Measurements from ENCODE around the gene DDX47.
"Not testable (repeated sequence)": the region's sequence is repeated elsewhere in the genome, so short reads cannot be mapped to it uniquely, and the experiment has no call there.

The DDX47 gene

DNA sequence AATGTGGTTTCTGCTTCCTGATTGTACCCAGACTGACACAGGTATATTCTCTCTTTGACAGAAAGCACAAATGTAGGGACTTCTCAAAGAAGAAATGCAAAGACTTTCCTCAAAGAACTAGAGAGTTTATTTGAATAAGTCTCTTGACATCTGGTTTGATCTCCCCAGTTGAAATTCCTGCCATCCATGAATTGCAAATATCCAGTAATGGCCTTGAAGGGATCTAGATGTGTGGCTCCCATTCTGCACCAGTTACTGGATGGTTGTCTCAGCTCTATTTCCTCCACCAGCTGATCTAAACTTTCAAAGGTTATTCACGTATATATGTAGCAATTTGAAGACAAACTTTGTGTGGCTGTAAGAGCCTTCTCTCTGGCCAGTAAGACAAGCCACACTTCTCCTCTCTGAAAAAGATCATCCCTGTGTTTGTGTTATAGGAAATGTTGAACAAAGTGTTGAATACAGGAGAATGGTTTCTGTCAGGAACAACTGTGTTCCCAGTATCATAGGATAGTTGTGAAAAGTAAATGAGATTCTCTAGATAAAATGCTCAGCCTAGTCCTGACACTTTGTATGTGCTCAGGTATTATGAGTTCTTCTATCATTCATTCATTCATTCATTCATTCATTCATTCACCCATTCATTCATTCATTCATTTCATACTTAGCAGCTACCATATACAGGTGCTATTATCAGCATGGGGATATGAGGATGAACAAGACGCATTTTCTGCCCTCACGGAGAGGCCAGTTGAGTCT, 55.5 kb downstream of the DDX47 start:
- H3K4me1 Mint-ChIP-seq = no peaks in the 10 kb centered on the region
- no peak overlapping the region for H3K4me3 Mint-ChIP-seq
- no peak for ATAC-seq
- H3K27ac Mint-ChIP-seq = no peak overlapping the region
- DNase-seq (ENCODE audit: low spot score in 2 of 2) = no peak
- H3K36me3 Mint-ChIP-seq = no peaks in the 10 kb centered on the region
- no peaks in the 10 kb centered on the region for H3K9me3 Mint-ChIP-seq

DNA sequence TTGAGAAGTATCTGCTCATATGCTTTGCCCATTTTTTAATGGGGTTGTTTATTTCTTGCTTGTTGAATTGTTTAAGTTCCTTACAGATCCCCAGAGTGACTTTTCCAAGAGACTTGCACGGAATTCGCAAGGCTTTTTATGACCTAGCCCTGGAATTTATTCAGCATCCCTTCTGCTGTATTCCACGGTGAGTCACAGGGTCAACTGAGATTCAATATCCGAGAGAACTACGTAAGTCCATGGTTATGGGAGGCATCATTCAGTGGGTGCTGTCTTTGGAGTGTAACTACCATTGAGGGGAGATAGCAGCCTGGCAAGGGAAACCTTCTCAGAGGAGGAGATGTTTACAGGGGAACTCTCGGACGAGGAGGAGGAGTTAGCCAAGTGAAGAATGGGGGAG, 57.3 kb downstream of the DDX47 start:
- ATAC-seq = no peak
- Mint-ChIP-seq H3K27ac (no peak overlapping the region), H3K36me3 (no peaks in the 10 kb centered on the region), H3K4me1 (no peaks in the 10 kb centered on the region), H3K4me3 (no peak overlapping the region), H3K9me3 (no peaks in the 10 kb centered on the region)
- no peak for DNase-seq (ENCODE audit: low spot score in 2 of 2)

DNA sequence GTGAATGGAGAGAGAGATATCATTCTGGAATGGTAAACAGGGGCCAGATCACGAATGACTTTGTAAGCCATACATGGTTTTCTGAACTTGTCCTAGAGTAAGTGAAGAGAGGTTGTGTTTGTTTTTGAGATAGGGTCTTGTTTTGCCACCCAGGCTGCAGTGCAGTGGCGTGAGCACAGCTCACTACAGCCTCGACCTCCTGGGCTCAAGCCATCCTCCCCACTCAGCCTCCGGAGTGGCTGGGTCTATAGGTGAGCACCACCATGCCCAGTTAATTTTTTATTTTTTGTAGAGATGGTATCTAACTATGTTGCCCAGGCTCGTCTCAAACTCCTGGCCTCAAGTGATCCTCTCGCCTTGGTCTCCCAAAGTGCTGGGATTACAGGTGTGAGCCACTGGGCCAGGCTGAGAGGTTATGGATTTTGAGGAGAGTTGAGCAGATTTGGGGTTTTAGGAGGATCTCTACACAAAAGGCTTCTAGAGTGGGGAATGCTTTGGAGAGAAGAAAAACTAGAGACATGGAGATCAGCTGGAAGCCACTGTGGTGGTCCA, 58.5 kb downstream of the DDX47 start:
- no peaks in the 10 kb centered on the region for H3K4me1 Mint-ChIP-seq
- no peaks in the 10 kb centered on the region for H3K9me3 Mint-ChIP-seq
- DNase-seq (ENCODE audit: low spot score in 2 of 2) (no peak), ATAC-seq (no peak)
- H3K27ac Mint-ChIP-seq = no peak overlapping the region
- no peak overlapping the region for H3K4me3 Mint-ChIP-seq
- no peaks in the 10 kb centered on the region for H3K36me3 Mint-ChIP-seq

DNA sequence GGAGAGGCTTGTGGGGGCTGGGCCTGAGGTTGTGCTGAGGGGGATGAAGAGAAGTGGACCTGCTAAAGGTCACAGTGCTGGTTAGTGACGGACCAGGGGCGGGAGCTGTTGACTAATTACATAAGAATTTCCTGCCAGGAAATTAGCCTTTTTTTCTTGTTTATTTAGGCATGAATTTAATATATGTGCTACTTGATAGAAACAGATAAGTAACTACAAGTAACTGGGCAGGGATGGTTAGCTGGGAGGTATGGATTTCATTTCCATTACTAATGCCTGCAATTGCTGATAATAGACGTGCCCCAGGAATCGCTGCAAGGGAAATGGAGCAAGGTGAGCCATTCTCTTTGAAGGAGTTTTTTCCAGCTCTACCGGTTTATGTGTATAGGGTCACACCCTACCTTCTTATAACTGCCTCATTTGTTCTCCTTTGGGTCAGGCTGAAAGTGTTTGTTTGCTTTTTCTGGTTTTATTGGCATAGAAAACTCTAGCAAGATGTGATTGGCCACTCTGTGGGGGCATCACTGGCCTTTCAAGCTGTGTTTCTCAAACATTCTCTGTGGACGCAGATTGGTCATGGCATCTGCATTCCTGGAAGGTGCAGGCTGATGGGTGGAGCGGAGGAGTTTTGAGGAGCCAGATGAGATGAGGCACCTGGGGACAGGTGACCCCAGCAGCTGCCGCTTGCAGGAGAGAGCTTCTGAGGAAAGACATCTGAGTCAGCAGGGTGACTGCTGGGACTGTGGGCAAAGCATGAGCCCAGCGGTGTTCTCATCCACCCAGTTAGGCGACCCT, 59.2 kb downstream of the DDX47 start:
- Mint-ChIP-seq H3K27ac (no peak overlapping the region), H3K36me3 (no peaks in the 10 kb centered on the region), H3K9me3 (no peaks in the 10 kb centered on the region), H3K4me3 (no peak overlapping the region), H3K4me1 (no peaks in the 10 kb centered on the region)
- ATAC-seq = no peak
- no peak for DNase-seq (ENCODE audit: low spot score in 2 of 2)

DNA sequence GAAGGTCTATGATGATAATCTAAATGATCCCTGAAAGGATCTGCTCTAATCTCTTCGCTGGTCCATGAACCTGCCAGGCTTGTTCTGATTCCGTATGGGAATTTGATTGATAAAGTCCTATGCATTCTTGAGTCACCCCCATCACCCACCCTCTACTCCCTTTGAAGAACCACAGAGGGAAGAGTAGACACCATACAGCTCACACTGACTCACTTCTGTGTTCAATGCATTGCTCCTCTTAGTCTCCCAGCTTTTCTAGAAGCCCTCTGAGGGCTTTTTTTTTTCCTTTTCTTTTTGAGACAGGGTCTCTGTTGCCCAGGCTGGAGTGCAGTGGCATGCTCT, 59.8 kb downstream of the DDX47 start:
- H3K4me1 Mint-ChIP-seq = no peaks in the 10 kb centered on the region
- DNase-seq (ENCODE audit: low spot score in 2 of 2) = no peak
- no peaks in the 10 kb centered on the region for H3K9me3 Mint-ChIP-seq
- no peak for ATAC-seq
- H3K36me3 Mint-ChIP-seq = no peaks in the 10 kb centered on the region
- H3K27ac Mint-ChIP-seq = no peak overlapping the region
- H3K4me3 Mint-ChIP-seq = no peak overlapping the region

DNA sequence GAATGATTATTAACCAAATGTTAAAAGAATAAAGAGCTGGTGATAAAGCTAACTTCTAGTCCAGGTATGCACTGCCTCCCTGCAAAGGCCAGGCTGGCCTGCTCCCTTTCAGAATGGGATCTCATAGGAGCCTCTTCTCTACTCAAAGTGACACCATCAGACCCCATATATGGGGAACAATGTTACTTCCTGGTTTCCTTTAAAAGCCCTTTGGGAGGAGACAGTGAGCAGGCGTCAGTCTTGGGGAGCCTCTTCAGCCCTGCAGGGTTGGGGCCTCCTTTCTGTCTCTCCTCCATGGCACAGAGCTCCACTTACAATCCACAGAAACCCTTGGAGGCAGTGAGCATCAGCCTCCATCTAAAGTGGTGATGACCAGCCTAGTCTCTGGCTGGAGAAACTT, 60.9 kb downstream of the DDX47 start:
- H3K4me1 Mint-ChIP-seq = no peaks in the 10 kb centered on the region
- ATAC-seq = no peak
- H3K4me3 Mint-ChIP-seq = no peak overlapping the region

DNA sequence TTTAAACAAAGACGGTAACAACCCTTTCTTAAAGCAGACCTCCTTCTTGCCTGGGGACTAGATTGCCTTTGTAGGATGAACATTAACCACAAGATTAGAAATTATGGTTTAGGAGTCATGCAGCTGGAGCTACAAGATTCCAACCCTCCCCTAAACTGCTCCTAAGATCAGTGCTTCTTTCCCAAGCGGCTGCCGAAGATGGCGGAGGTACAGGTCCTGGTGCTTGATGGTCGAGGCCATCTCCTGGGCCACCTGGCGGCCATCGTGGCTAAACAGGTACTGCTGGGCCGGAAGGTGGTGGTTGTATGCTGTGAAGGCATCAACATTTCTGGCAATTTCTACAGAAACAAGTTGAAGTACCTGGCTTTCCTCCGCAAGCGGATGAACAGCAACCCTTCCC, 62.2 kb downstream of the DDX47 start:
- not testable (repeated sequence) for DNase-seq (ENCODE audit: low spot score in 2 of 2); H3K4me1 Mint-ChIP-seq; H3K36me3 Mint-ChIP-seq; ATAC-seq; H3K4me3 Mint-ChIP-seq; H3K27ac Mint-ChIP-seq; H3K9me3 Mint-ChIP-seq

More for the DNA sequence above, 60.9 kb downstream of the DDX47 start:
- DNase-seq (ENCODE audit: low spot score in 2 of 2) = no peak
- H3K27ac Mint-ChIP-seq = no peak overlapping the region
- H3K9me3 Mint-ChIP-seq = no peaks in the 10 kb centered on the region
- no peaks in the 10 kb centered on the region for H3K36me3 Mint-ChIP-seq

DNA sequence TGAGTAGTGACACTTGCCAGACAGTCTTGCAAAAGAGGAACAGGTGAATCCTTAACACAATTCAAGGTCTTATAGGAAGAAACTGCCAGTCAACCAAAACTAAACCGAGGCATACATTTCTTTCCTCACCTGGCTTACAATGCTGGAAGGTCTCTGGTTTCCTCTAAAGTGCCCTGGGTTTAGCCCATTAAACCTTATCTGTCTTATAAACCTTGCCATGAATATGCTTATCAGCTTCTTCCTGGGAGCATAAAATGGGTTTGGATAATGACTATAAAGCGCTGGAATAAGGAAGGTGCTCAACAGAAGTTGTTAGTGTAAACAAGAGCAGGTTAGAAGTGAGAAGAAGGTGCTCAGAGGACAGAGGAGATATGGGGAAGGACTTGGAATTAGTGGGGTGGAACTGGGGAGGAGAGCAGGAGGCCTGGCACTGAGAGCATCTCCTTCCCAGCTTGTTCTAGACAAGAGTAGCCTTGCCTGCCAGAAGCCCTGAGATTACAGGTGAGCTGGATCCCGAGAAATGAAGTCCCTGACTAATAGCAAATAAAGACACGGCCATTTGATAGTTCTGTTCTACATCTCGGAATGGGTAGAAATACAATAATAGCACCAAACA, 64.1 kb downstream of the DDX47 start:
- H3K27ac Mint-ChIP-seq = no peak overlapping the region
- no peaks in the 10 kb centered on the region for H3K36me3 Mint-ChIP-seq

DNA sequence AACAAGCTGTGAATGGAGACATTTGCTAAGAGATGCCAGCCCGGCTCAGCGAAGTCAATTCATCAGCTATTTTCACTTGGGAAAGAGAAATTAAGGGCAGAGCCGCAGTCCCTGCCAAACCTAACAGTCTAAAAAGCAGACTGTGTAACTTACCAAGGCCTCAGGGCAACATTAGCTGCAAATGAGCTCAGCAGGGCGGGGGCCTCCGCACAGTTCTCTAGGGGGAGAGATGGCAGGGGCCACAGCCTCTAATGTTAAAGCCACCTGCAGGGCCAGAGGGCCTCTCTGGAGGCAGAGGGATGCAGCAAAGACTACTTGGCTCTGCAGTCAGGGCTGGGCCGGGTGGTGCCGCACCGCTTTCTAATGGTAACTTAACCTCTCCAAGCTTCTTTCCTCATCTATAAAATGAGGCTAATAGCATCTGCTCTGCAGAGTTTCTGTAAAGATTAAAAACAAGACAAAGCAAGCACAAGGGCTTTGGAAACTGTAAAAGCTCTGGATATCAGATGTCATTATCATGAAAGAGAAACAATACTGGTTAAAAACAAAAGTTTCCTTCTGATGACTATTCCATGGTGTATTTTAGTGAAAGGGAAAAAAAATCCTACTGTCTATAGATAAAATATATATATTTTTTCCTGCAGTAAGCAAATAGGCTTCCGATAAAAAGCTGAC, 64.8 kb downstream of the DDX47 start:
- H3K36me3 Mint-ChIP-seq = no peaks in the 10 kb centered on the region
- no peak for ATAC-seq
- no peak overlapping the region for H3K4me3 Mint-ChIP-seq
- H3K9me3 Mint-ChIP-seq = no peaks in the 10 kb centered on the region
- no peak for DNase-seq (ENCODE audit: low spot score in 2 of 2)
- peaks cover 7% of the 10 kb centered on the region for H3K4me1 Mint-ChIP-seq
- no peak overlapping the region for H3K27ac Mint-ChIP-seq

More for the DNA sequence above, 64.1 kb downstream of the DDX47 start:
- Mint-ChIP-seq H3K4me3 (no peak overlapping the region), H3K4me1 (peaks cover 7% of the 10 kb centered on the region), H3K9me3 (no peaks in the 10 kb centered on the region)
- ATAC-seq (no peak), DNase-seq (ENCODE audit: low spot score in 2 of 2) (no peak)

All from stimulated activated effector memory CD8-positive, alpha-beta T cell treated with anti-CD3 and anti-CD28 coated beads, Interleukin-12 subunit alpha, Interleukin-12 subunit beta, amount 100 ng/mL, for 72 hours (primary cell).